NCI-H446 treated with DMSO at 0.1 percent for 48 hours (cell line): ENCODE data around the gene COPG2.
A peak's percentile ranks its signal among the peaks of the same experiment; 100 is the strongest.
"Not testable (repeated sequence)": the region's sequence is repeated elsewhere in the genome, so short reads cannot be mapped to it uniquely, and the experiment has no call there.

ENCODE experiments used
- DNase-seq: peaks from one replicate; lab custom pipeline; 2025; lab: John Stamatoyannopoulos, UW

Gene COPG2

GRCh38 chr7:130650611-130651120, 17.9 kb downstream of the COPG2 start:
- peak; percentile 95 for DNase-seq

GRCh38 chr7:130649004-130649790, 19.4 kb downstream of the COPG2 start:
- DNase-seq = no peak

GRCh38 chr7:130648580-130648979, 20.0 kb downstream of the COPG2 start:
- no peak for DNase-seq

GRCh38 chr7:130642383-130642782, 26.2 kb downstream of the COPG2 start:
- no peak for DNase-seq

GRCh38 chr7:130641497-130641896, 27.1 kb downstream of the COPG2 start:
- DNase-seq = no peak

- DNase-seq = no peak
Measured at GRCh38 chr7:130641040-130641439, 27.5 kb downstream of the COPG2 start.

GRCh38 chr7:130639388-130639787, 29.2 kb downstream of the COPG2 start:
- no peak for DNase-seq

GRCh38 chr7:130632111-130632510, 36.4 kb downstream of the COPG2 start:
- DNase-seq = no peak

GRCh38 chr7:130628901-130629300, 39.6 kb downstream of the COPG2 start:
- DNase-seq = no peak

- DNase-seq = no peak
Measured at GRCh38 chr7:130627775-130628174, 40.8 kb downstream of the COPG2 start.

- no peak for DNase-seq
Measured at GRCh38 chr7:130622866-130623265, 45.7 kb downstream of the COPG2 start.

GRCh38 chr7:130615583-130615982, 53.0 kb downstream of the COPG2 start:
- DNase-seq = no peak

- no peak for DNase-seq
Measured at GRCh38 chr7:130614449-130614848, 54.1 kb downstream of the COPG2 start.

- no peak for DNase-seq
Measured at GRCh38 chr7:130611218-130611617, 57.3 kb downstream of the COPG2 start.

GRCh38 chr7:130607066-130607465, 61.5 kb downstream of the COPG2 start:
- DNase-seq = not testable (repeated sequence)

- no peak for DNase-seq
Measured at GRCh38 chr7:130606161-130606560, 62.4 kb downstream of the COPG2 start.

- no peak for DNase-seq
Measured at GRCh38 chr7:130598056-130598455, 70.5 kb downstream of the COPG2 start.

- DNase-seq = no peak
Measured at GRCh38 chr7:130595986-130596385, 72.6 kb downstream of the COPG2 start.

GRCh38 chr7:130593033-130593432, 75.5 kb downstream of the COPG2 start:
- no peak for DNase-seq

- not testable (repeated sequence) for DNase-seq
Measured at GRCh38 chr7:130591464-130591863, 77.1 kb downstream of the COPG2 start.

GRCh38 chr7:130585932-130586331, 82.6 kb downstream of the COPG2 start:
- DNase-seq = not testable (repeated sequence)

GRCh38 chr7:130575110-130575509, 93.4 kb downstream of the COPG2 start:
- not testable (repeated sequence) for DNase-seq

GRCh38 chr7:130570144-130570543, 98.4 kb downstream of the COPG2 start:
- not testable (repeated sequence) for DNase-seq

GRCh38 chr7:130566898-130567280, 101.7 kb downstream of the COPG2 start:
- no peak for DNase-seq
